Measurements from ENCODE around the gene ZBTB17.

GRCh38 chr1:15935056-15935950, 40.6 kb downstream of the ZBTB17 start:
- TF ChIP-seq CTCF (IDR thresholded peaks at IDR 0.05) (no peak), ZFX (IDR thresholded peaks at IDR 0.05; ENCODE audit: borderline replicate concordance) (no peak)
